Keratinocyte (primary cell): ENCODE data around the gene TENM4.

Source experiments
- CTCF ChIP-seq, 3 experiments: IDR thresholded peaks in 1 of 3; conservative IDR thresholded peaks in 1 of 3; optimal IDR thresholded peaks in 1 of 3; 2 replicates in 2 of 3; 3 replicates in 1 of 3; pipeline versions ENCODE3 to v1.5.1; 2011; ENCODE audit warnings: low read length in 3 of 3, mild to moderate bottlenecking in 3 of 3, moderate library complexity in 2 of 3, control low read depth in 1 of 3, inconsistent platforms in 1 of 3; ENCODE audit not compliant: insufficient read depth in 2 of 3; ENCODE audit errors: extremely low read depth in 1 of 3
- EZH2 ChIP-seq: IDR thresholded peaks from one replicate; pipeline ENCODE4 v1.6.1; 2012; ENCODE audit warnings: inconsistent platforms, mild to moderate bottlenecking, low read length, moderate library complexity

DNA sequence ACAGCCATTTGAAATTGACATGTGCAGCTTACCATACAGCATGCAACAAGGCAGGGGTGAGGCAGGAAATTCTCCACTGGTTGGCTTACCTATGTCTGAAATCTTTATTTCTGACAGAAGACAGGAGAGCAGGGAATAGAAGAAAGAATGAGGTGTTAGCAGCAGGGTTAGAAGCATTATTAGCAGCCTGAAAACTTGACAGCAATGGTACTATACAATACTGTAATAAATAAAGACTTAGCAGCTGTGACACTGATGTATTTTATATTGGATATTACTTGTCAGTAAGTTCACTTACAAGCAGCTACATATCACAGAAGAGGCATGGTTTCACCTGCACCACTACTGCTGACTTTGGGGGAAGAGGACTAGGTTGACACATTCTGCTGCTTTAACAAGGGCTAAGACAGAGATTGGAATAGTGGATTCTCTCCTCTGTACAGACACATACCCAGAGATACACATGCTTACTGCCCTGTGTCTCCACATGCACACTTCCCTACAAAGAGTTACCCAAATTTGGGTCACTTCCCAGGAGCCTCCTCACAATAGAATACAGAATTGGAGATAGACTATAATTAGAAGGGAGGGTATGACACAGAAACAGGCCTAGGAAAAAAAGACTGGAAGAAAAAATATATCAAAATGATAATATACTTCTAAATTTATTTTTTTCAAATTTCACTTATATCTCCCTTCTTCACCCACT, 720.4 kb downstream of the TENM4 start:
- TF ChIP-seq CTCF (optimal IDR thresholded peaks at IDR 0.05 in 1 of 3, IDR thresholded peaks at IDR 0.05 in 1 of 3, conservative IDR thresholded peaks at IDR 0.05 in 1 of 3; ENCODE audit: extremely low read depth in 1 of 3, insufficient read depth in 2 of 3, low read length in 3 of 3), result no peak
- TF ChIP-seq EZH2, result no peak
